Astrocyte (in vitro differentiated cells and primary cell): Measurements from ENCODE around the gene DLGAP1.

Experiments used
- EZH2 ChIP-seq: IDR thresholded peaks from 2 replicates; pipeline ENCODE4 v1.6.1; 2012; ENCODE audit warnings: mild to moderate bottlenecking, low read length, inconsistent platforms; ENCODE audit not compliant: insufficient read depth
- TF ChIP-seq, protein P1 (sequence below): IDR thresholded peaks from 2 replicates; pipeline ENCODE4 v1.5.1; 2011; ENCODE audit warnings: low read depth, mild to moderate bottlenecking, inconsistent platforms, low read length, moderate library complexity; ENCODE audit not compliant: insufficient read depth

DNA sequence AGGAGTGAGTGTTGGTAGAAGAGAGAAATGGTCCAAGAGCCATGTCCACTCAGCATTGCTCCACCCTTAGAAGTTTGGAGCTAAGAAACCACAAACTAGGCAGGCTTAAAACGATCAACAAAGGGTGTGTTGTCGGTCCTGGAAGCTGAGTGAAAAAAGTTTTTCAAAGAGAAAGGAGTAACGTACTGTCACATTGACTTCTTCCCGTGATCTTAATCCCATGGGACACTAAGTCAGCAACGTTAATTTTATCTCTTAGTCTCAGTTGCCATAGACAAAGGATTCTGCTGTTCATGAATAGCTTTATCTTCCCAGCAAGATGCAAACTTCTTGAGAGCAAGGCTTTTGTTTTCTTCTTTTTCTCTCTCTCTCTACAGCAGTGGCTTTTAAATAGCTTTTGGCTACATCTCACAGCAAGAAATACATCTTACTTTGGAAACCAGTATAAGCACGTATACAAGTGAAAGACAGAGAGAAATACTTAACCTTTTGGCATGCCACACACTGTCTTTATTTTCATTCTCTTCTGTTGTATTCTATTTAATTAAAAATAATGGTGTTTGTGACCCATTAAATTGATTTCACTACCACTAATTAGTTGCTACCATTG lies 627.8 kb downstream of the DLGAP1 start:
- TF ChIP-seq, protein P1, sequence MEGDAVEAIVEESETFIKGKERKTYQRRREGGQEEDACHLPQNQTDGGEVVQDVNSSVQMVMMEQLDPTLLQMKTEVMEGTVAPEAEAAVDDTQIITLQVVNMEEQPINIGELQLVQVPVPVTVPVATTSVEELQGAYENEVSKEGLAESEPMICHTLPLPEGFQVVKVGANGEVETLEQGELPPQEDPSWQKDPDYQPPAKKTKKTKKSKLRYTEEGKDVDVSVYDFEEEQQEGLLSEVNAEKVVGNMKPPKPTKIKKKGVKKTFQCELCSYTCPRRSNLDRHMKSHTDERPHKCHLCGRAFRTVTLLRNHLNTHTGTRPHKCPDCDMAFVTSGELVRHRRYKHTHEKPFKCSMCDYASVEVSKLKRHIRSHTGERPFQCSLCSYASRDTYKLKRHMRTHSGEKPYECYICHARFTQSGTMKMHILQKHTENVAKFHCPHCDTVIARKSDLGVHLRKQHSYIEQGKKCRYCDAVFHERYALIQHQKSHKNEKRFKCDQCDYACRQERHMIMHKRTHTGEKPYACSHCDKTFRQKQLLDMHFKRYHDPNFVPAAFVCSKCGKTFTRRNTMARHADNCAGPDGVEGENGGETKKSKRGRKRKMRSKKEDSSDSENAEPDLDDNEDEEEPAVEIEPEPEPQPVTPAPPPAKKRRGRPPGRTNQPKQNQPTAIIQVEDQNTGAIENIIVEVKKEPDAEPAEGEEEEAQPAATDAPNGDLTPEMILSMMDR, result no peak
- TF ChIP-seq EZH2, result no peak
